ENCODE measurements around the gene STEAP3.

DNA sequence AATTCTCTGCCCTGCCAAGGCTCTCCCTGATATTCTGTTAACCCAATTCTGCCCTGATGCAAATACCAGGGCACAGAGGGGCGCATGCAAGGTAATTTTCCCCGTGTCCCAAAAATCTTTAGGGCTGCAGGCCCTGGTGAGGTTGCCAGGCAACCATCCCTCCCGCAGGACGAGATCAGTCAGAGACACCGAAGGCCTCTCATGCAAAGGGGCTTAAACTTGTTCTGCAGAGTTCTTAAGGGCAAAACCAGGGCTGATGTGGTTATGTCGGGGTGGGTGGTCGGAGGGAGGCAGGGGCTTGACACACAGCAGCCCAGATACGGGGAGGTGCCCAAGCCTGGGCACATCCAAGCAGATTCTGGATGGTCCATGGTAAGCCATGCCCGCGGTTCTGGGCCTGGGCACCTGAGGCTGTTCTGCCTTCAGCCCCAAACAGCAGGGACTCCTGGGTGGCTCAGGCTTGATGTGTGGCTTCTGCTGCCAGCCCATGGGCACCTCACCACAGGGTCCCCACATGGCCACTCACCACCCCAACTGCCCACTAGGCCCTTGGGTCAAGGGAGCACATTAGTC lies 27.2 kb downstream of the STEAP3 start:
- TF ChIP-seq, protein P1, sequence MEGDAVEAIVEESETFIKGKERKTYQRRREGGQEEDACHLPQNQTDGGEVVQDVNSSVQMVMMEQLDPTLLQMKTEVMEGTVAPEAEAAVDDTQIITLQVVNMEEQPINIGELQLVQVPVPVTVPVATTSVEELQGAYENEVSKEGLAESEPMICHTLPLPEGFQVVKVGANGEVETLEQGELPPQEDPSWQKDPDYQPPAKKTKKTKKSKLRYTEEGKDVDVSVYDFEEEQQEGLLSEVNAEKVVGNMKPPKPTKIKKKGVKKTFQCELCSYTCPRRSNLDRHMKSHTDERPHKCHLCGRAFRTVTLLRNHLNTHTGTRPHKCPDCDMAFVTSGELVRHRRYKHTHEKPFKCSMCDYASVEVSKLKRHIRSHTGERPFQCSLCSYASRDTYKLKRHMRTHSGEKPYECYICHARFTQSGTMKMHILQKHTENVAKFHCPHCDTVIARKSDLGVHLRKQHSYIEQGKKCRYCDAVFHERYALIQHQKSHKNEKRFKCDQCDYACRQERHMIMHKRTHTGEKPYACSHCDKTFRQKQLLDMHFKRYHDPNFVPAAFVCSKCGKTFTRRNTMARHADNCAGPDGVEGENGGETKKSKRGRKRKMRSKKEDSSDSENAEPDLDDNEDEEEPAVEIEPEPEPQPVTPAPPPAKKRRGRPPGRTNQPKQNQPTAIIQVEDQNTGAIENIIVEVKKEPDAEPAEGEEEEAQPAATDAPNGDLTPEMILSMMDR (IDR thresholded peaks at IDR 0.05), result no peak
- TF ChIP-seq POLR2AphosphoS5 (IDR thresholded peaks at IDR 0.05), result no peak
